Panc1 (cell line): ENCODE measurements around the gene KIF24. TPM values are rescaled to one million over a fixed set of nuclear protein-coding genes. Genes with fewer than 3 reads are reported as not detected.

Experiments used
- ATAC-seq: fragments of 200-7000 bp; cut with Tn5 transposase; 2 replicates; pipeline ENCODE4 v1.9.1; 2020; ENCODE audit warnings: mild to moderate bottlenecking, moderate library complexity
- BruUV-seq: library from RNA; stranded (reverse); fragments of 400-500 nt; replicated peaks from 2 replicates; lab custom pipeline; 2021; lab: Mats Ljungman, UMichigan
- CTCF ChIA-PET: fragments of 300-600 bp; sonication (Branson Sonifier 250); formaldehyde crosslinking; loops from one replicate; lab custom pipeline; 2022; ENCODE audit warnings: antibody characterized with exemption; lab: Charles Lee
- POLR2A ChIA-PET: fragments of 300-600 bp; sonication (Branson Sonifier 250); formaldehyde crosslinking; loops from one replicate; lab custom pipeline; 2022; ENCODE audit warnings: antibody characterized with exemption; lab: Charles Lee
- DNase-seq: peaks from one replicate; pipeline ENCODE4 v3.0.0-alpha.2; 2010; ENCODE audit warnings: low read depth, low spot score
- H3K27ac ChIP-seq: 2 replicates; pipeline ENCODE4 v1.5.1; 2011; ENCODE audit warnings: mild to moderate bottlenecking, low read length, inconsistent platforms
- H3K27me3 ChIP-seq: fragments of 200-500 bp; sonication (Bioruptor generic); 2 replicates; pipeline ENCODE4 v1.6.0; 2014; ENCODE audit warnings: low read length, inconsistent platforms; ENCODE audit not compliant: control insufficient read depth, insufficient read depth
- H3K36me3 ChIP-seq: fragments of 200-500 bp; sonication (Bioruptor generic); 2 replicates; pipeline ENCODE4 v1.5.1; 2014; ENCODE audit warnings: inconsistent platforms, mild to moderate bottlenecking, low read length, moderate library complexity; ENCODE audit not compliant: control insufficient read depth, insufficient read depth
- H3K4me1 ChIP-seq: 2 replicates; pipeline ENCODE4 v1.5.1; 2011; ENCODE audit warnings: inconsistent platforms, mild to moderate bottlenecking, low read length, moderate library complexity; ENCODE audit not compliant: control insufficient read depth, insufficient read depth
- H3K4me3 ChIP-seq, 2 experiments: 2 replicates each; pipeline ENCODE4 v1.5.1; 2011 to 2012; ENCODE audit warnings: low read depth in 2 of 2, low read length in 2 of 2, mild to moderate bottlenecking in 2 of 2, inconsistent platforms in 1 of 2, moderate library complexity in 1 of 2
- H3K9me3 ChIP-seq: fragments of 200-500 bp; sonication (Bioruptor generic); 2 replicates; pipeline ENCODE4 v1.5.1; 2014; ENCODE audit warnings: low read depth, mild to moderate bottlenecking, inconsistent platforms, low read length, moderate library complexity; ENCODE audit not compliant: control insufficient read depth, insufficient read depth
- CTCF ChIP-seq: fragments of 450-650 bp; IDR thresholded peaks from 2 replicates; pipeline ENCODE4 v1.5.1; 2017; ENCODE audit warnings: mild to moderate bottlenecking
- POLR2AphosphoS5 ChIP-seq: IDR thresholded peaks from 2 replicates; pipeline ENCODE4 v1.6.1; 2012; ENCODE audit warnings: mild to moderate bottlenecking, low read depth, low read length, moderate library complexity
- REST ChIP-seq, 2 experiments: IDR thresholded peaks; 2 replicates each; pipeline ENCODE4 v1.6.1; 2011 to 2012; ENCODE audit warnings: low read depth in 2 of 2, control low read depth in 1 of 2, low read length in 1 of 2, mild to moderate bottlenecking in 1 of 2, moderate library complexity in 1 of 2; ENCODE audit not compliant: insufficient read depth in 1 of 2
- SIN3A ChIP-seq: IDR thresholded peaks from 2 replicates; pipeline ENCODE4 v1.6.1; 2012; ENCODE audit warnings: low read depth, mild to moderate bottlenecking, low read length, moderate library complexity, borderline replicate concordance; ENCODE audit not compliant: insufficient read depth
- TCF7L2 ChIP-seq: IDR thresholded peaks from 2 replicates; pipeline ENCODE4 v1.6.1; 2011; ENCODE audit warnings: mild to moderate bottlenecking, low read depth, low read length, inconsistent platforms
- in situ Hi-C: cut with HindIII; loops from 2 replicates; pipeline ENCODE4 v1.10.0; 2016; ENCODE audit warnings: low sequenced_read_pairs, low pct_unique_long_range_greater_than_20kb
- intact Hi-C: fragments of 100-400 bp; cut with micrococcal nuclease; formaldehyde crosslinking; loops from one replicate; pipeline ENCODE4 v1.10.0; 2022; ENCODE audit not compliant: unreplicated experiment
- total RNA-seq: library from RNA; stranded (reverse); gene quantifications from one replicate; pipeline ENCODE4 v1.2.1, GENCODE V29; 2021; ENCODE audit not compliant: unreplicated experiment

Gene KIF24
- total RNA-seq, 1 experiment from 2014 or later: 7.2 TPM

- POLR2A ChIA-PET: no interaction called here
- CTCF ChIA-PET: interaction anchor here (1.3 to 1.9 kb wide), 2 partner anchors 38 to 45 kb away, joined by 4 read pairs; no protein-coding TSS in a partner anchor
- no peak overlapping the region for H3K27ac ChIP-seq
- no peak for TF ChIP-seq CTCF
- no peak for TF ChIP-seq TCF7L2
- TF ChIP-seq SIN3A: no peak
- no peak for TF ChIP-seq POLR2AphosphoS5
- no peak for TF ChIP-seq REST (IDR thresholded peaks at IDR 0.05; ENCODE audit: insufficient read depth in 1 of 2, low read depth in 2 of 2, low read length in 1 of 2)
- peaks cover 12% of the 10 kb centered on the region for H3K4me1 ChIP-seq
- intact Hi-C loops (no loop called here), in situ Hi-C loops (no loop called here)
- DNase-seq (no peak), ATAC-seq (no peak)
- no peaks in the 10 kb centered on the region; the same call in 1 of the 2 replicates for H3K36me3 ChIP-seq
- no peaks in the 10 kb centered on the region for H3K27me3 ChIP-seq
- BruUV-seq: no TSS peak
- H3K9me3 ChIP-seq: no peaks in the 10 kb centered on the region
- no peak overlapping the region for H3K4me3 ChIP-seq
Observed at GRCh38 chr9:34335376-34335775, 6.3 kb upstream of the KIF24 start.

- in situ Hi-C loops (no loop called here), intact Hi-C loops (no loop called here)
- ATAC-seq: no peak
- Histone ChIP-seq H3K27me3 (no peaks in the 10 kb centered on the region), H3K4me3 (no peak overlapping the region), H3K4me1 (peaks cover 14% of the 10 kb centered on the region), H3K27ac (no peak overlapping the region), H3K36me3 (no peaks in the 10 kb centered on the region; the same call in 1 of the 2 replicates), H3K9me3 (no peaks in the 10 kb centered on the region)
- POLR2A ChIA-PET: no interaction called here
- CTCF ChIA-PET: interaction anchor here (1.3 kb wide), 1 partner anchor 45 kb away, joined by 4 read pairs; no protein-coding TSS in a partner anchor
- no peak for TF ChIP-seq SIN3A
- TF ChIP-seq POLR2AphosphoS5: no peak
- BruUV-seq: no TSS peak
- no peak for DNase-seq
Observed at GRCh38 chr9:34334916-34335315, 5.8 kb upstream of the KIF24 start.

- ChIA-PET CTCF (interaction anchor here (1.3 kb wide), 1 partner anchor 46 kb away, joined by 4 read pairs; no protein-coding TSS in a partner anchor), POLR2A (no interaction called here)
- TF ChIP-seq POLR2AphosphoS5 (no peak), SIN3A (no peak), TCF7L2 (no peak), REST (IDR thresholded peaks at IDR 0.05; ENCODE audit: insufficient read depth in 1 of 2, low read depth in 2 of 2, low read length in 1 of 2) (no peak), CTCF (no peak)
- ATAC-seq: no peak
- Histone ChIP-seq H3K4me1 (peaks cover 14% of the 10 kb centered on the region), H3K9me3 (no peaks in the 10 kb centered on the region), H3K36me3 (no peaks in the 10 kb centered on the region; the same call in 1 of the 2 replicates), H3K27me3 (no peaks in the 10 kb centered on the region), H3K4me3 (no peak overlapping the region), H3K27ac (no peak overlapping the region)
- no TSS peak for BruUV-seq
- in situ Hi-C loops: no loop called here
- intact Hi-C loops: no loop called here
- DNase-seq: no peak
Observed at GRCh38 chr9:34334337-34334824, 5.3 kb upstream of the KIF24 start.
